Mucosa of stomach (tissue), 1 donor: Measurements from ENCODE around the gene NOXA1.
"Not testable (repeated sequence)": the region's sequence is repeated elsewhere in the genome, so short reads cannot be mapped to it uniquely, and the experiment has no call there.

ENCODE experiments used
- H3K27me3 ChIP-seq: one replicate; pipeline ENCODE4 v1.7.0; 2013; ENCODE audit warnings: mild to moderate bottlenecking, low read length; ENCODE audit not compliant: control insufficient read depth, insufficient read depth
- H3K36me3 ChIP-seq: one replicate; pipeline ENCODE4 v1.7.0; 2013; ENCODE audit warnings: low read length; ENCODE audit not compliant: control insufficient read depth, insufficient read depth
- H3K4me1 ChIP-seq: one replicate; pipeline ENCODE4 v1.7.0; 2013; ENCODE audit warnings: mild to moderate bottlenecking, low read length; ENCODE audit not compliant: control insufficient read depth, insufficient read depth
- H3K4me3 ChIP-seq: one replicate; pipeline ENCODE4 v1.7.0; 2013; ENCODE audit warnings: low read length
- H3K9ac ChIP-seq: one replicate; pipeline ENCODE4 v1.7.0; 2013; ENCODE audit warnings: mild to moderate bottlenecking, low read length, moderate library complexity
- H3K9me3 ChIP-seq: one replicate; pipeline ENCODE4 v1.7.0; 2013; ENCODE audit warnings: mild to moderate bottlenecking, low read length, moderate library complexity; ENCODE audit not compliant: control insufficient read depth
- donor health status: Pancreatic carcinoma.

The NOXA1 gene, protein sequence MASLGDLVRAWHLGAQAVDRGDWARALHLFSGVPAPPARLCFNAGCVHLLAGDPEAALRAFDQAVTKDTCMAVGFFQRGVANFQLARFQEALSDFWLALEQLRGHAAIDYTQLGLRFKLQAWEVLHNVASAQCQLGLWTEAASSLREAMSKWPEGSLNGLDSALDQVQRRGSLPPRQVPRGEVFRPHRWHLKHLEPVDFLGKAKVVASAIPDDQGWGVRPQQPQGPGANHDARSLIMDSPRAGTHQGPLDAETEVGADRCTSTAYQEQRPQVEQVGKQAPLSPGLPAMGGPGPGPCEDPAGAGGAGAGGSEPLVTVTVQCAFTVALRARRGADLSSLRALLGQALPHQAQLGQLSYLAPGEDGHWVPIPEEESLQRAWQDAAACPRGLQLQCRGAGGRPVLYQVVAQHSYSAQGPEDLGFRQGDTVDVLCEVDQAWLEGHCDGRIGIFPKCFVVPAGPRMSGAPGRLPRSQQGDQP

DNA sequence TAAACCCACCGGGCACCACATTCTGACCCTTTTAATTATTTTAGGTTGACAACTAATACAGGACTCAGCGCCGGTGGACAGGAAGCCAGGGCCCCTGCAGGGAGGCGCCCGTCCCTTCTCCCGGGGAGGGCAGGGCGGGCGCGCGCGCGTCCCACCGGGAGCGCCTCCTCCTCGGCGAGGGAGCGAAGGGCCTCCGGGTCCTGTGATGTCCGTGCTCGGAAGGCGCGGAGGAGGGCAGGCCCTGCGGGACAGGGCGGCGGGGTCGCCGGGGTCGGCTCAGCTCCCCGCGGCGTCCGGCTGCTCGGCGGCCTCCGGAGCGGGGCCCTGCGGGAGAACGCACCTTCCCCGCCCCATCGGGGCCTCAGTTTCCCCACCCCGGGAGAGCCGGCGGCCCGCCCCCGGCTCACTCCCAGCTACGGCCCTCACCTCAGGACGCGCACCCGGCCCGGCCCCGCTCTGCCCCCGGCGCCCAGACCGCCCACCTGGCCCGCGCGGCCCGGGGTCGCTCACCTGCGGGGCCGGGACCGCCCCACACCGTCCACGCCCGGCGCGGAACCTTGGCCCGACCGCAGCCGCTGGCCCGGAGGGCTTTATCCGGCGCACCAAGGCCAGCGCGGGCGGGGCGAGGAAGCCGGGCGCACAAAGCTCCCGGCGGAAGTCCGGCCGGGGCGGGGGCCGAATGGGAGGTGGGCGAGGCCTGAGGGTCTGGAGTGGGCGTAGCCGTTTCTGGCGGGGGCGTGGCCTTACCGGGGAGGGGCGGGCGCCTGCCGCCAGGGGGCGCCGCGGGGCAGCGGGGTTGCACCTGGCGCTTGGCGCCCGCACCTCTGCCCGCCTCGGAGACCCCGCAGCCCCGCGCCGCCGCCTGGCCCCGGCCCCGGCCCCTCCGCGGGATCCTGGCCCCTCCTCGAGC is at the start of gene NOXA1, which contains the start of gene EXD3:
Gene NOXA1, plus strand, starts transcription at position 790 of the 910 bp plus-strand sequence. CDS start 137 bp downstream, outside the sequence.
Gene EXD3, minus strand, starts transcription at position 559 of the 910 bp plus-strand sequence. CDS start 27,805 bp downstream, outside the sequence.
- Histone ChIP-seq H3K9ac (peak within 1 kb of the TSS; percentile 88), H3K36me3 (no peaks in the 10 kb centered on the region), H3K9me3 (no peaks in the 10 kb centered on the region), H3K4me3 (peak within 1 kb of the TSS; percentile 90), H3K4me1 (peaks cover 18% of the 10 kb centered on the region), H3K27me3 (no peaks in the 10 kb centered on the region)

DNA sequence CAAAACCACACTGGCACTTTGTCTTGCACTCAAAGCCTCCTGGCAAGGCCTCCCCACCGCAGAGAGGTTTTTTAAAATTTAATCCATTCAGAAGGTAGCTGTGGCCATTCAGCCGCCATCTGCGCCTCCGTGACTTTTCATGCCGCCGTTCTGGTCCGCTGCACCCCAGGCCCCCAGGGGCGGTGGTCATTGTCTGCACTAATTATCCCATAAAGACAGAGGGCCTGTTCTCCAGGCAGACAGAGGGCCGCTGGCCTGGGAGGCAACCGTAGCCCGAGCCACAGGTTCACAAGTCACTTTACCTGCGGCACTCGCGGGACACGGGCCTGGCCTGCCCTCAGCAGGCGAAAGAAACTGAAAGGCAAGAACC is 49.6 kb upstream of the NOXA1 start:
- no peak overlapping the region for H3K4me3 ChIP-seq
- H3K27me3 ChIP-seq: no peaks in the 10 kb centered on the region
- no peaks in the 10 kb centered on the region for H3K9me3 ChIP-seq
- H3K36me3 ChIP-seq: no peaks in the 10 kb centered on the region
- H3K9ac ChIP-seq: no peak overlapping the region
- peaks cover 8% of the 10 kb centered on the region for H3K4me1 ChIP-seq

- no peak overlapping the region for H3K4me3 ChIP-seq
- no peaks in the 10 kb centered on the region for H3K9me3 ChIP-seq
- no peaks in the 10 kb centered on the region for H3K27me3 ChIP-seq
- H3K4me1 ChIP-seq: peaks cover 8% of the 10 kb centered on the region
- no peaks in the 10 kb centered on the region for H3K36me3 ChIP-seq
- H3K9ac ChIP-seq: no peak overlapping the region
These were observed 48.9 kb upstream of the NOXA1 start for GRCh38 chr9:137374131-137374845.

GRCh38 chr9:137375321-137376058 is 47.7 kb upstream of the NOXA1 start:
- no peak overlapping the region for H3K4me3 ChIP-seq
- no peaks in the 10 kb centered on the region for H3K9me3 ChIP-seq
- H3K4me1 ChIP-seq: peaks cover 3% of the 10 kb centered on the region
- H3K36me3 ChIP-seq: no peaks in the 10 kb centered on the region
- H3K9ac ChIP-seq: no peak overlapping the region
- H3K27me3 ChIP-seq: no peaks in the 10 kb centered on the region

- Histone ChIP-seq H3K9me3 (no peaks in the 10 kb centered on the region), H3K36me3 (no peaks in the 10 kb centered on the region), H3K4me3 (no peak overlapping the region), H3K9ac (no peak overlapping the region), H3K4me1 (no peaks in the 10 kb centered on the region), H3K27me3 (no peaks in the 10 kb centered on the region)
These were observed 46.8 kb upstream of the NOXA1 start for GRCh38 chr9:137376386-137376785.

- H3K9me3 ChIP-seq, H3K27me3 ChIP-seq, H3K9ac ChIP-seq, H3K36me3 ChIP-seq, H3K4me1 ChIP-seq, H3K4me3 ChIP-seq: not testable (repeated sequence)
These were observed 44.3 kb upstream of the NOXA1 start for GRCh38 chr9:137378688-137379410.

DNA sequence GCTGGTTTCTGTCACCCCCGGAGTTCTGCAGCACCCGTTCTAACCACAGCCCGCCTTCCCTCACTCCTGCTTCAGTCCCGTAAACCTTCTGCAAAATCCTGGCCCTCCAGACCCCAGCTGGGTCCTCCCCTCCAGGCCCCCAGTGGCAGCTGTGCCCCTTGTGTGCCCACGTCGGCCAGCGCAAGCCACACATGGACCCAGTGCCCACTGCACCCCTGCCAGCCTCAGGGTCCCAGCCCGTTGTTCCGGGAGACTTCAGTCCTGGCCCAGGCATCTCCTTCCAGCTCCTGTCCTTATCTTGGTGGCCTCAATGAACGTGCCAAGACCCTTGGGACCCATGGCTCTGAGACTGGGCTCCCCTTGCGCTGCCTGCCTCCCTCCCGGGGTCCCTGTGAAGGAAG is 43.4 kb upstream of the NOXA1 start:
- Histone ChIP-seq H3K9me3 (no peaks in the 10 kb centered on the region), H3K36me3 (no peaks in the 10 kb centered on the region), H3K4me3 (no peak overlapping the region), H3K4me1 (no peaks in the 10 kb centered on the region), H3K27me3 (no peaks in the 10 kb centered on the region), H3K9ac (no peak overlapping the region)

DNA sequence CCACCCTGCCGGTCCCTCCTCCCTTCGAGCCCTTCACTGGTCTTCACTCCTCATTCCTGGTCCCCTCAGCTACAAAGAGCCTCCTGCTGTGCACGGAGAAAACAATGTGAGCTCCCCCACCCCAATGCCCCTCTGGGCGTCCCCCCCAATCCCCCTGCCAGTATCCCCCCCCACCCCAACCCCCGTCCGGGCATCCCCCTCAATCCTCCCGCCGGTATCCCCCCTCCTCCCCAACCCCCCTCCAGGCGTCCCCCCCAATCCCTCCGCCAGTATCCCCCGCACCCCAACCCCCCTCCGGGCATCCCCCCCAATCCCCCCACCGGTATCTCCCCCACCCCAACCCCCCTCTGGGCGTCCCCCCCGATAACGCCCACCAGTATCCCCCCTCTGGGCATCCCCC is 43.0 kb upstream of the NOXA1 start:
- Histone ChIP-seq H3K4me3 (no peak overlapping the region), H3K9ac (no peak overlapping the region), H3K4me1 (no peaks in the 10 kb centered on the region), H3K36me3 (no peaks in the 10 kb centered on the region), H3K27me3 (no peaks in the 10 kb centered on the region), H3K9me3 (no peaks in the 10 kb centered on the region)

DNA sequence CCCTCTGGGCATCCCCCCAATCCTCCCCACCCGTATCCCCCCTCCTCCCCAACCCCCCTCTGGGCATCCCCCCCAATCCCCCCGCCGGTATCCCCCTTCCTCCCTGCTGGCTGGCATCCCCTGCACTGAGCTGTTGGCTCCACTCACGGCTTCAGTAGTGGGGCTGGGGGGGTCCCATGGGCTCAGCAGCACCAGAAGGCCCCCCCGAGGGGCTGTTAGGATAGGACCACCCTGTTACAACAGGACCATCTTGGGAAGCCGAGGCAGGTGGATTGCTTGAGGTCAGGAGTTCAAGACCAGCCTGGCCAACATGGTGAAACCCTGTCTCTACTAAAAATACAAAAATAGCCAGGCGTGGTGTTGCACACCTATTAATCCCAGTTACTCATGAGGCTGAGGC is 42.6 kb upstream of the NOXA1 start:
- Histone ChIP-seq H3K36me3 (no peaks in the 10 kb centered on the region), H3K27me3 (no peaks in the 10 kb centered on the region), H3K9ac (no peak overlapping the region), H3K4me1 (no peaks in the 10 kb centered on the region), H3K4me3 (no peak overlapping the region), H3K9me3 (no peaks in the 10 kb centered on the region)

DNA sequence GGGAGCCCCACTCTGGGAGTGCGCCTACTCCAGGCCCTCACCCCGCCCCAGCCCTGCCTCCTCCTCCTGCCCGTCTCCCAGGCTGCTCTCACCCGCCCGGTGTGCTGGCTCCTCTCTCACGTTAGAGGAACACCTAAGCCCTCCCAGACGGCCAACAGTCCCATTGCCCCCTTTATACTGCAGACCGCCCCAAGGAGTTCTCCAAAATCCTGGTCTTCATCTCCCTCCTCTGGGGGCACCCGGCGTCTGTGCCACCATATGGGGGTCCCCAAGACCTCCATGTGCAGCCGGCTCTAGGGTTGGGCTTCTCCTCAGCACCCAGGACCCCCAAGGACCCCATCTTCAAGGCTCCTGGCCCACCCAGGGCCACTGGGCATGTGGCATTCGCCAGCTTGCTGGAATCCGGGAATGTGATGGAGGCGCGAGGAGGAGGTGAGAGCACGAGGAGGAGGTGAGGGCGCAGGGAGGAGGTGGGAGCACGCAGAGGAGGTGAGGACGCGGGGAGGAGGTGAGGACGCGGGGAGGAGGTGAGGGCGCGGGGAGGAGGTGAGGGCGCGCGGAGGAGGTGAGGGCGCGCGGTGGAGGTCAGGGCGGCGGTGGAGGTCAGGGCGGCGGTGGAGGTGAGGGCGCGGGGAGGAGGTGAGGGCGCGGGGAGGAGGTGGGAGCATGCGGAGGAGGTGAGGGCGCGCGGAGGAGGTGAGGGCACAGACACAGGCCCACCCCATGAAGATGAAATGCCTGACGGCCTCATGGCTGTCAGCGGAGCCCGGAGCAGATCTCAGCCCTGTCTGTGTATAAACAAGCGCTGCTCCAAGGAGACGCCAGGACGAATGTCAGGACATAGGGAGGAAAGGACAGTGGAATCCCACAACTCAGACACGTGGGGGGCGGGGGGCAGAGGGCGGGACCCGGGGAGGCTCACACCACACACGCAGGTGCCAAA is 41.4 kb upstream of the NOXA1 start:
- Histone ChIP-seq H3K9me3 (no peaks in the 10 kb centered on the region), H3K27me3 (no peaks in the 10 kb centered on the region), H3K36me3 (no peaks in the 10 kb centered on the region), H3K4me1 (no peaks in the 10 kb centered on the region), H3K9ac (no peak overlapping the region), H3K4me3 (no peak overlapping the region)
